Measurements from ENCODE around the gene AKIRIN2. TPM values are rescaled to one million over a fixed set of nuclear protein-coding genes. Genes with fewer than 3 reads are reported as not detected.
A peak's percentile ranks its signal among the peaks of the same experiment; 100 is the strongest.
"Not testable (repeated sequence)": the region's sequence is repeated elsewhere in the genome, so short reads cannot be mapped to it uniquely, and the experiment has no call there.

Gene AKIRIN2
- total RNA-seq, 2 experiments from 2014 or later, result 57.3 to 64.4 TPM

DNA sequence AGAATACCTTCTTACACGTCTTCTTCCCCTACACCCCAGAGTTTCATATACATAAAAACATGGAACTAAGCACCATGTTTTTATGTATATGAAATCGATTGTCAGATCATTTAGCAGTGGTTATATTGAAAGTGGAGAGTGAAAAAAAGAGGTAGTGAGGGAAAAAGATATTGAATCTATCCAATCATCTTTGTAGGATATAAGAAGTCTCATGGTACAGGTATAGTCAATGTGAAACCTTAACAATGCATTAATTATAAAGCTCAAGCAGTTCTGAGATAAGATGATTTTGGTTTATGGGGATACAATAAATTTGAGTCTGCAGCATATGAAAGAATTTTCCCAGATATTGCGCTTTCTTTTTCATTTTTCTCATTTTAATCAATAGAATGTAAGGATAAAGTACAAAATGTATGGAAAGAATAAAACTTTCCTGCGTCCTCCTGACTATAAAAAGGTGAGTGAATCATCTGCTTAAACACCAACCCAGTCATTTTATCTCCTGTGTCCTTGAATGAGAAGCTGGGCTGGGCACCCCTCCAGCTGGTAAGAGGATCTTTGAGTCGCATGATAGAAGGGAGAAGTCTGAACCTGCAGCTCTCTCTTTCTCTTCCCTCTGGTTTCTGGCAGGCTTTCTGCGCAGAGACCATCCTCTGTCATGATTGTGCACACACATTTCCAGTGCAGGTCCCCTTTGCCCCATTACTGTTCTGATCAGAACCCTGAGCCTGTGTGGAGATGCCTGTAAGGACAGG is 28.1 kb upstream of the AKIRIN2 start:
- H3K4me3 Mint-ChIP-seq, result no peak overlapping the region
- ATAC-seq (no peak), DNase-seq (no peak)
- peaks cover 39% of the 10 kb centered on the region for H3K4me1 Mint-ChIP-seq
- peaks cover 2% of the 10 kb centered on the region for H3K9me3 Mint-ChIP-seq (ENCODE audit: low read depth)
- peaks cover 7% of the 10 kb centered on the region for H3K27me3 Mint-ChIP-seq
- H3K36me3 Mint-ChIP-seq, result peaks cover 10% of the 10 kb centered on the region
- CTCF ChIA-PET, result interaction anchor here (0.9 to 1.5 kb wide), 2 partner anchors 14 to 26 kb away, joined by 3 read pairs; no protein-coding TSS in a partner anchor
- no peak overlapping the region for H3K27ac Mint-ChIP-seq

DNA sequence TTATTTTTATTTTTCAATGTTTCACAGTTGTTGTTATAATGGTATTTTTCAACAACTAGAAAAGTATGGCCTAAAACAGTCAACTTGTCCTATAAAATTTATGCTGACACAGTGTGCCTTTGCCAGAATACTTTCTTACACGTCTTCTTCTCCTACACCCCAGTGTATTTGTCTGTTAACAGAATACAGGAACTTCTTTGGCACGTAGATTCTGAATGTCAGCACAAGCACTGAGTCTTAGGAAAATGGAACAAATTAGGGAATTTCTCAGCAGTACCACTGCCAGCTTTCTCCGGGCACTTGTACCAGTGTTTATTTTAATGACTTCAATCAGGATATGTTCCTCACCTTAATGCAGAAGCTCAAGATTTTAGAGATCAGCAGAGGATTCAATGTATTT is 26.7 kb upstream of the AKIRIN2 start:
- DNase-seq, result no peak
- Mint-ChIP-seq H3K27me3 (peaks cover 7% of the 10 kb centered on the region), H3K36me3 (peaks cover 8% of the 10 kb centered on the region), H3K27ac (no peak overlapping the region), H3K4me3 (no peak overlapping the region), H3K4me1 (peaks cover 49% of the 10 kb centered on the region), H3K9me3 (ENCODE audit: low read depth) (no peaks in the 10 kb centered on the region)
- no peak for ATAC-seq
- CTCF ChIA-PET, result interaction anchor here (0.8 to 1.5 kb wide), 3 partner anchors 10 to 15 kb away, joined by 3 read pairs; no protein-coding TSS in a partner anchor

DNA sequence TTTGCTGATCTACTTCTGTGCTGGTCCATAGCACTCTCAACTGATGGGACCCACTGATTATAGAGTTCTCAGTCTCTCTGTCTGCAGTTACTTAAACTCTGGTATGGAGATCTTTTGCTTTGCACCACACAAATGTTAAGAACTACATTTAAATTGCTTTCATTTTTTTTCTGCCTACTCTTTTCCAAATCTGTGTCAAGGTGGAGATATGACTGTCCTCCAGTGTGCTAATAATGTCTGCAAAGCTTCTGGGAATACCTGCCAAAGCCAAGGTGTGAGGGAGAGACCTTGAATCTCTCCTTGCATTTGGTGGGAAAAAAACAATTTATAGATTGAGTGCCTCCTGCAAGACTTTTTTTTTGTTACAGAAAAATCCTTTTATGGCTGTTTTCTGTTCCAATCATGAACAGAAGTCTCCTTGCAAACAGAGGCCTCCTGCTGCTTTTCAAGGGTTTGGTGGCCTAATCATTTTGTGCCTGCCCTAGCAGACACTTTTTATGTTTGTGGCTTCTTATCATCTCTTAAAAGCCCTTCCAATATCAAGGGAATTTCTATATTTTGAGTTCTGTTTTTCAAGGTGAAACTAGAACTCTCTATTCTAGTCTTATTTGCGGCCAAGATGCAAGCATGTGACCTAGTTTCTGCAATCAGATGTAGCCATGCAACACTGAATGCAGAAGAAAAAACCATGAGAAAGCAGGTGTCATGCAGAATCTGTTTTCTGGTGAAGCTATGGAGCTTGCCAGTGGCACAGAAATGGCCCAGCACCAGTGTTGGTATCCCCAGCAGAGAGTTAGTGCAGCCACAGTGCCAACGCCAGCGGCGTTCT is 23.2 kb upstream of the AKIRIN2 start:
- ATAC-seq (peak; percentile 44), DNase-seq (no peak)
- H3K27me3 Mint-ChIP-seq, result peaks cover 5% of the 10 kb centered on the region
- no peak overlapping the region for H3K4me3 Mint-ChIP-seq
- H3K27ac Mint-ChIP-seq, result peak overlapping the region; percentile 75
- H3K36me3 Mint-ChIP-seq, result peaks cover 5% of the 10 kb centered on the region
- H3K4me1 Mint-ChIP-seq, result peaks cover 57% of the 10 kb centered on the region
- H3K9me3 Mint-ChIP-seq (ENCODE audit: low read depth), result no peaks in the 10 kb centered on the region
- CTCF ChIA-PET, result interaction anchor here (0.6 to 3.8 kb wide), 5 partner anchors 11 to 572 kb away, joined by 4 to 18 read pairs (median 7); no protein-coding TSS in a partner anchor

DNA sequence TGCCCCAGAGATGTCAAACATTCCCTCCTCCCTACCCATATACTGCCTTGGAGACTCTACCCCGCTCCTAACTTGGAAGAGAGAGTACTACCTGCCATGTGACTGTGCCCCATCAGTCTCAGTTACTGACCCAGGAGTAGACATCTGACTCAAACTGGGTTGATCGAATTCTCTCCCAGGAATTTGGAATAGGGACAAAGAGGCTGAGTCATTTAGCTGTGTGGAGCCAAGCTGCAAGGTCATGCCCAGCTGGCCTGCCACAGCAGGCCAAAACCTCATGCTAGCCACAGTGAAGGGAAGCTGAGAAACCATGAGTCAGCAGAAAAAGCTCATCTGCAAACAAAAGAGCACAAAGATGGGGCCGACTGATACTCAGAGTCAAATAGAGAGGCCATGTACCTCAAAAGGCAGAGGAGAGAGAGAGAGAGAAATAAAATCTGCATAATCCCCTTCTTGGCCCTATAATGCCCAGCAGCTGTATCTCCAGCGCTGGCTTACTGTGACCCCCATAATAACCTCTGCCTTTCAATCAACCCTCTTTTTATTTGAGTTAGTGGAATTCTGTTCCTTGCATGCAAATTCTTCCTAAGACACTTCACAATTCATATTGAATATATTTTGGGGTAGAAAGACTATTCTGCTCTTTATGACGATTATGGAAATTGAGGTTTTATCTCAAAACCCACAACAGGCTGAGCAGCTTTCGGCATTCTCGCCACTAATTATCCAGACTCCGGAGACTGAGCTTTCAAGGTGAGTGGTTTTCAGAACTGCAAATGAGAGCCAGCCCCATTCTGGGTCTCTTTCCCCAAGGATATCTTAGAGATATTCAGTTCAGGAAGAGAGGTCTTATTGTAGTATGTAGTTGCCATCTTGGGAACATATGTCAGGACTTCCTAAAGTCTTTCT is 21.4 kb upstream of the AKIRIN2 start:
- Mint-ChIP-seq H3K36me3 (peaks cover 5% of the 10 kb centered on the region), H3K4me1 (peaks cover 64% of the 10 kb centered on the region), H3K27ac (peak overlapping the region; percentile 81), H3K4me3 (peak overlapping the region; percentile 34), H3K9me3 (ENCODE audit: low read depth) (no peaks in the 10 kb centered on the region), H3K27me3 (no peaks in the 10 kb centered on the region)
- ATAC-seq (peak; percentile 35), DNase-seq (peak; percentile 77)
- CTCF ChIA-PET, result interaction anchor here (0.6 to 3.8 kb wide), 8 partner anchors 9 to 27 kb away, joined by 3 to 18 read pairs (median 4); no protein-coding TSS in a partner anchor

DNA sequence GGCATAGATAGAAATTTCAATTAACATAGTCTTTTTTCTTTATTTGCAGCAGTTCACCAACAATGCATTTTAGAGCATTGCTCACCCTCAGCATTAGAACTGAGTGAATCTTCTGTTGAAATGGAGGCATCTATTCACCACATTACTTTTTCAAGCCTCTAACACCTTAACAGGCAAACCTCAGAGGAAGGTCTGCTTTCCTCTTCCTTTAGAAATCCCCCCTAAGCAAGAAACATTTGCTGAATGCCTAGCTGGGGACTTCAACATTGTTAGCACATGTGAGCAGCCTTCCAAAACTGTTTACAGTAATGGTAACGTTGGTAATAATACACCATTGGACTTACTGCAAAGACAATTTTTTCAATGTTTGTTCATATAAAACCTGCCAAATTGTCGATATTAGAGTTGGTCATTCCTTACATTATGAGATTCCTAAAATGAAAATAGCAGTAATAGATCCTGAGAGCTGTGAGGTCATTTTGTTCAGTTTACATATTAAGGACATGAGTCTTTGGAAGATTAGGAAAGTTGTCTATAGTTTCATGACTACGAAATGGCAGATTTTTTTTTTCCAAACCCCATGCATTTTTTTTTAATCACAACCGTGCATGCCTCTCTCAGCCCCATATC is 20.6 kb upstream of the AKIRIN2 start:
- ATAC-seq, result no peak
- no peak for DNase-seq
- Mint-ChIP-seq H3K4me1 (peaks cover 70% of the 10 kb centered on the region), H3K36me3 (peaks cover 5% of the 10 kb centered on the region), H3K4me3 (peak overlapping the region; percentile 34), H3K9me3 (ENCODE audit: low read depth) (no peaks in the 10 kb centered on the region), H3K27ac (peak overlapping the region; percentile 81), H3K27me3 (no peaks in the 10 kb centered on the region)
- CTCF ChIA-PET, result interaction anchor here (0.9 to 3.8 kb wide), 5 partner anchors 8 to 23 kb away, joined by 3 to 18 read pairs (median 3); no protein-coding TSS in a partner anchor

DNA sequence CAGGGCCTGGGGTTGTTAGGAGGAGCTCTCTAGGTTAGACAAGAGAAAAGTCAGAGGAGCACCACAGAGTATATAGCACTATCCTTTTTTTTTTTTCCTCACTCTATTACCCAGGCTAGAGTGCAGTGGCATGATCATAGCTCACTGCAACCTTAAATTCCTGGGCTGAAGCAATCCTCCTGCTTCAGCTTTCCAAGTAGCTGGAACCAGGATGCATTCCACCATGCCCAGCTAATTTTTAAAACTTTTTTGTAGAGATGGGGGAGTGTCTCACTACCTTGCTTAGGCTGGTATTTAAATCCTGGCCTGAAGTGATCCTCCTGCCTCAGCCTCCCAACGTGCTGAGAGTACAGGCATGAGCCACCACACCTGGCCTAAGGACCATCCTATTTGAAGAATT is 19.3 kb upstream of the AKIRIN2 start:
- Mint-ChIP-seq H3K27me3 (no peaks in the 10 kb centered on the region), H3K4me1 (peaks cover 71% of the 10 kb centered on the region), H3K4me3 (no peak overlapping the region), H3K27ac (no peak overlapping the region), H3K36me3 (peaks cover 4% of the 10 kb centered on the region), H3K9me3 (ENCODE audit: low read depth) (no peaks in the 10 kb centered on the region)
- DNase-seq (no peak), ATAC-seq (no peak)
- CTCF ChIA-PET, result interaction anchor here (0.8 to 3.8 kb wide), 2 partner anchors 11 to 18 kb away, joined by 3 to 18 read pairs; no protein-coding TSS in a partner anchor

DNA sequence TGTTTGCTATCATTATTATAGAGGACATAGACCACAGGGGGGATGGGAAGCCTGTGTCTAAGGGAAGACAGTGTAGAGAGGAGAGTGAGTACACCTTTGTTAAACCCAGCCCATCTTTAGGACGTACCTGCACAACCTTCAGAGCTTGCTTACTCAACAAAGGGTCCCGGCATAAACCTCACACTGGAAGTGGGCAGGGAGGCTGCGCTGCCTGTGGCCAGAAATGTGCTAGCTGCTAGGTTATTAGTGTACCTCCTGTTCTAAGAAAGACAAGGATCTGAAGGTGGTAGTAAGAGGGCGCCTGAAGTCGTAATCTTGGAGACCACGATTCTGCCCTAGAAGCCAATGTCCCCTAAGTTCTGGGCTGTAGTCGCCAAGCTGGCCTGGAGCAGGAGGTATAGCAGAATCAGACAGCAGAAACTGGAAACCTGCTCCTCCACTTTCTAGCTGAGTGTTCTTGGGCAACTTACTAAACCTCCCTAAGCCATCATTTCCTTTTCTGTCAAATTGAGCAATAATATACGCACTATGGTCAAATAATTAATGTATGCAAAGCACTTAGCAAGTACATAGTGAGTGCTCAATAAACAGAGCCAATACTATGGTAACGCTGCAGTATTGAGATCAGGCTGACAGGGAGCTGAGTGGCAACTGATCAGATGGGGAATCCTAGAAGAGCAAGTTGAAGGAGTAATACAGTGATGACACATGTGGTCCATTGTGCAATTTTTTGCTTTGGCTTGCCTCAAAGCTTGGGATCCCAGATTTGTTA is 16.8 kb upstream of the AKIRIN2 start:
- peak overlapping the region; percentile 88 for H3K27ac Mint-ChIP-seq
- ATAC-seq, result peak; percentile 64
- DNase-seq, result peak; percentile 85
- no peaks in the 10 kb centered on the region for H3K36me3 Mint-ChIP-seq
- peak overlapping the region; percentile 14 for H3K4me3 Mint-ChIP-seq
- no peaks in the 10 kb centered on the region for H3K27me3 Mint-ChIP-seq
- H3K9me3 Mint-ChIP-seq (ENCODE audit: low read depth), result no peaks in the 10 kb centered on the region
- CTCF ChIA-PET, result interaction anchor here (0.8 to 3.6 kb wide), 11 partner anchors 10 to 113 kb away, joined by 3 to 27 read pairs (median 4); no protein-coding TSS in a partner anchor
- H3K4me1 Mint-ChIP-seq, result peaks cover 69% of the 10 kb centered on the region

DNA sequence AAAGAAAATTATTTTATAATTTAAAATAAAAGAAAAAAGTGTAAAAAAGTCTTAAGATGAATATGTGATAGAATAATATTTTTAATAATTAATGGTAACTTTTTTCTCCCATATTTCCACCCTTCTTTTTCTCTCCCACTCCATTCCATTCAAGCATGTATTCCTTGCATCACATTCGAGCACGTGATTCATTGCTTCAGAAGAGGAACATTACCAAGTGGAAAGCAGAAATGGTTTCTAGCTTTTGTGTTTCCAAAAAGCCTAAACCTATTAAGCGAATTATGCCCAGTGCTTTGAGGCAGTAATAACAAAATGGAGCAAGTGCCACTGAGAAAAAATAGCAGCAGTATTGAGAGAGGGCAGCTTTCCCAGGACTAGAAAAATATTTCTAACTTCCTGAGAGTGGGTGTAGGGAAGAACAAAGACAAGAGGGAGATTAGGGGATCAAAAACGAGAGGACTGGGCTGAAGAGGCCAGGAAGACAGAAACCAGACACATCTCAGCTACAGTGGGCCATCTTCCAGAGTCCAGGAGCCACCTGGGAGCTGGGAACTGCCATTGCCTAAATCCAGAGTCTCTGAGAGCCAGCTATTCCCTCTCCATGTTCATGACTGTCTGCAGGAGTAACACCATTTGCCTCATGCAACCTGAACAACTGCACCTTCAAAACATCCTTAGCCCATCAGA is 15.0 kb upstream of the AKIRIN2 start:
- DNase-seq, result no peak
- no peak overlapping the region for H3K27ac Mint-ChIP-seq
- no peaks in the 10 kb centered on the region for H3K9me3 Mint-ChIP-seq (ENCODE audit: low read depth)
- H3K4me1 Mint-ChIP-seq, result peaks cover 56% of the 10 kb centered on the region
- no peaks in the 10 kb centered on the region for H3K36me3 Mint-ChIP-seq
- H3K27me3 Mint-ChIP-seq, result no peaks in the 10 kb centered on the region
- CTCF ChIA-PET, result interaction anchor here (1.4 to 3.6 kb wide), 2 partner anchors 11 to 16 kb away, joined by 5 to 27 read pairs; no protein-coding TSS in a partner anchor
- no peak for ATAC-seq
- no peak overlapping the region for H3K4me3 Mint-ChIP-seq

DNA sequence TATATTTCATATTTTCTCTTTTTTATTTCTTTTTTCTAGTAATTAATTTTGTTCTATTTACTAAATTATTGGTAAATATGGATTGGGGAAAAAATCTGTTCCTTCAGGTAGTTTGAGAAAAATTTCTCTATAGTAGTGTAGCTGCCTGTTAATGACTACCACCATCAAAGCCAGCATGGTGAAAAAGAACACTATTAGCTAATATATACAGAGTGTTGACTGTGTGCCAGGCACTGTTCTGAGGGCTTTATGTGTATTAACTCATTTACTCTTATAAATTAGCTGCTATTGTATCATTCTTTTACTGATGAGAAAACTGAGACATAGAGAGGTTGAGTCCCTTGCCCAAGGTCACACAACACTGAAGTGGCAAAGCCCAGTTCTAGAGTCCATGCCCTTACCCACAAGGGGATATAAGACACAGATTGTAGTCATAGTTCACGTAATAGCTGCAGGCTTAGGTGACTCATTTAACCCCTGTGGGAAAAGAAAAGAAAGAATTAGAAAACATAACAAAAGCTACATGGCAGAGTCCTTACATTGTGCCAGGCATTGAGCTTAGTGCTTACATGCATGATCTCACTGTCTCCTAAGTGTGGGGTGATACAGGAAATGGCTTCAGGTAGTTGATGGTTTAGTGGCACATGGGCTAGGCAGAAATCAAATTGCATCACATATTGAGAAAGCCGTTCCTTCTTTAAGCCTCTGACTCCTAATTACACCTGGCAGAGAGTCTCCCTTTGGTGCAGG is 12.2 kb upstream of the AKIRIN2 start:
- peaks cover 49% of the 10 kb centered on the region for H3K4me1 Mint-ChIP-seq
- ATAC-seq (peak; percentile 71), DNase-seq (peak; percentile 55)
- no peak overlapping the region for H3K4me3 Mint-ChIP-seq
- peak overlapping the region; percentile 81 for H3K27ac Mint-ChIP-seq
- H3K27me3 Mint-ChIP-seq, result no peaks in the 10 kb centered on the region
- CTCF ChIA-PET, result interaction anchor here (0.9 to 2.1 kb wide), 6 partner anchors 9 to 43 kb away, joined by 3 to 8 read pairs (median 6); partner anchors contain the start of gene AKIRIN2
- H3K36me3 Mint-ChIP-seq, result no peaks in the 10 kb centered on the region
- H3K9me3 Mint-ChIP-seq (ENCODE audit: low read depth), result no peaks in the 10 kb centered on the region

DNA sequence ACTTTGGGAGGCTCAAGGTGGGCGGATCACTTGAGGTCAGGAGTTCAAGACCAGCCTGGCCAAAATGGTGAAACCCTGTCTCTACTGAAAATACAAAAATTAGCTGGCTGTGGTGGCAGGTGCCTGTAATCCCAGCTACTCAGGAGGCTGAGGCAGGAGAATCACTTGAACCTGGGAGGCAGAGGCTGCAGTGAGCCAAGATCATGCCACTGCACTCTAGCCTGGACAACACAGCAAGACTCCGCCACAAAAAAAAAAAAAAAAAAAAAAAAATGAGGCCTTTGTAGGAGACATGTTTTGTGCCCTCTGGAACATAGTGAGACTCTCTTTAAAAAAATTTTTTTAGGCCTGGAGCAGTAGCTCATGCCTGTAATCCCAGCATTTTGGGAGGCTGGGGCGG is 10.7 kb upstream of the AKIRIN2 start:
- H3K4me3 Mint-ChIP-seq; DNase-seq; ATAC-seq; H3K27ac Mint-ChIP-seq; H3K27me3 Mint-ChIP-seq; H3K36me3 Mint-ChIP-seq; H3K9me3 Mint-ChIP-seq (ENCODE audit: low read depth): not testable (repeated sequence)
- CTCF ChIA-PET, result interaction anchor here (0.7 to 1.3 kb wide), 2 partner anchors 11 to 13 kb away, joined by 3 read pairs; no protein-coding TSS in a partner anchor
- H3K4me1 Mint-ChIP-seq, result peaks cover 33% of the 10 kb centered on the region
